GM21515 (cell line): ENCODE data around the gene PAIP2.
"Not testable (repeated sequence)": the region's sequence is repeated elsewhere in the genome, so short reads cannot be mapped to it uniquely, and the experiment has no call there.

ENCODE experiments used
- ATAC-seq: cut with Tn5 transposase; IDR thresholded peaks from one replicate; pipeline ENCODE4 v1.9.1; 2021; ENCODE audit not compliant: unreplicated experiment

PAIP2 gene

DNA sequence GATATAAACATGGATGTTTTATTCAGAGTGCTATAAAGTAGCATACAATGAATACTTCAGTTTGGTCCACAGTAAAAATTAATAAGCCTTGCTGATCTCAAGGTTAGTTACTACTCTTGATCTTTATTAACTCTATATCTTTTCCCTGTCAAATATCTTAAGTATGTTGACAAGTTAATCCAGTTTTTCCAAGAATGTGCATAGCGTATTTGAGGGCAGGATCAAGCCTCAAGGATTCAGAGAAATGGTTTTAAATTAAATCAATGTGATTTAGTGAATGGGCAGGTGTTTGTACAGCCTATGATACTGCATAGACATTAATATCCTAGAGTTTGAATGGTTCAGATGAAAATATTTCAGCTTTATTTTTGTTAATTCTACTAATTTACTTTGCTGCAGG is 27.4 kb upstream of the PAIP2 start:
- no peak for ATAC-seq

DNA sequence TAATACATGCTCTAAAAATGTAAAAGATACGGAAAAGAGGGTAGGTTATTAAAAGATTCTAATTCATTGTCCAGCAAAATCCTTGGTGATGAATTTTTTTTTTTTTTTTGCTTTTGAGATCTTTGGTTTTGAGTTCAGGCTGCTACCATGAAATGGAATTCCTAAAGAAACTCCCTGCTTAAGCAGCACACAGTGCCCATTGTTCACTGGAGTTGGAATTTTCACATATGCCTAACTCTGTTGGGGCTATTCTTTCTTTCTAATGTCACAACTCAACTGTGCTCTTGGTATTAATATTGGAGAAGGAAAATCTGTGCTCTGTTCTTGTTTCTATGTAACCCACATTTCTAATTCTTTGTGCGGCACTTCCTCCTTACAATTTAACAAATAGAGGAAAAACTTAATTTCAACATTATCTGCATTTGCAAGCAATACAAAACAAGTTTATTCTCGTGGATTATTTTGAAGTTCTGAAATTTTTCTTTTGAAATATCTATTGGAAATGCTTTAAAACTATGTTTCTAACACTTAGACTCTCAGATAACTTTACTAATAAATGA is 26.5 kb upstream of the PAIP2 start:
- ATAC-seq = no peak

DNA sequence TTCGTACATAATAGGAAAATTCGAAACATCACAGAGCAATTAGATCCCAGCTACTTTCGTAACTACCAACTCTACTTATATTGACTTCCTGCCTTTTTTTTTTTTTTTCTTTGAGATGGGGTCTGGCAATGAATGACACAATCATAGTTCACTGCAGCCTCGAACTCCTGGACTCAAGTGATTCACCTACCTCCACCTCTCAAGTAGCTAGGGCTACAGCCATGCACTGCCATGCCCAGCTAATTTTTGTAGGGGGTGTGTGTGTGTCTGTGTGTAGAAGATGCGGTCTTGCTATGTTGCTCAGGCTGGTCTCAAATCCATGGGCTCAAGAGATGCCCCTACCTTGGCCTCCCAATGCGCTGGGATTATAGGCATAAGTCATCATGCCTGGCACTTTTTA is 5.8 kb upstream of the PAIP2 start:
- ATAC-seq = no peak

DNA sequence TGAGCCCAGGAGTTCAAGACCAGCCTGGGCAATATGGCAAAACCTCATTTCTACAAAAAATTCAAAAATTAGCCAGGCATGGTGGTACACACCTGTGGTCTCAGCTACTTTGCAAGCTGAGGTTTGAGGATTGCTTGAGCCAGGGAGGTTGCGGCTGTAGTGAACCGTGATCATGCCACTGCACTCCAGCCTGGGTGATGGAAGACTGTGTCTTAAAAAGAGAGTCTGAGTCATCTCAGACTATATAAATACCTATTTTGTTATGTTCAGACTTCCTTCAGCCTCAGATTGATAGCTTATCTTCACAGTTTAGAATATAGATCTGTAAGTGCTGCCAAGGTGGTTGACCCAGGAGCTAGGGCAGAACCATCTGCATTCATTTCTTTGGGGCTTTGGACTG is 1.6 kb upstream of the PAIP2 start:
- no peak for ATAC-seq

DNA sequence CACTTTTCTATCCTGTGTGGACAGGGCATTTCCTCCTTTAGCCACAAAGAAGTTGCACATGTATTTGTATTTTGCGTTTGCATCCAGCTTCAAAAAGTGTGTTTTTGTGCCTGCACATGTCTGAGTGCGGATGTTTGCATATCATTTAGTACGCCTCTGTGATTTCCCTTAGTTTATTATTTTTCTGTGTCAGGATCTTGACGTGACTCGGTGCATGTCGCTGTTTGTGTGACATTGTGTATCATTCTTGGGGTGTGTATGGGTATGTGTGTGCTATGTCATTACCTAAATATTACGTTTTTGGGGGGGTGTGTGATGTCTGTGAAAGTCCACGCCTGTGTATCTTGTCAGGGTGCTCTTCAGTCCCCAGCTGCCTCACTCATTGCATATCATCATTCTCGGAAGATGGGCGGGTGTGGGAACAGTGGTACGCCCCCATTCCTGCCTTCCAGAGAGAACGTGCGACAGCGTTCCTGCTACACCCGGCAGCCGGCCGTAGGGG is 416 bp upstream of the PAIP2 start:
- ATAC-seq = no peak

DNA sequence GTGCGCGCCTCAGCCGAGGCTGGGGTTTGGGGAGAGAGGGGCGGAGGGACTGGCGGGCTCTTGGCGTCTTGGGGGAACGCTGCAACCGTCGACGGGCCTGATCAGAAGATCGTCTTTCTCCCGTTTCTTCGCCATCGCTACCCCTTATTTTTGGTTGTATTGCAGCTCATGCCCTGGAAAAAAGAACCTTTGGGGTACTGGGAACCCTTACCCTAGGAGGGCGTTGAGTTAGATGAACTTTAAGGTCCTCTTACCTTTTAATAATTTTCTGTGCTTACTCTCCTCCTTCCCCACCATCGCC is 719 bp downstream of the PAIP2 start:
- peak; percentile 50 for ATAC-seq

DNA sequence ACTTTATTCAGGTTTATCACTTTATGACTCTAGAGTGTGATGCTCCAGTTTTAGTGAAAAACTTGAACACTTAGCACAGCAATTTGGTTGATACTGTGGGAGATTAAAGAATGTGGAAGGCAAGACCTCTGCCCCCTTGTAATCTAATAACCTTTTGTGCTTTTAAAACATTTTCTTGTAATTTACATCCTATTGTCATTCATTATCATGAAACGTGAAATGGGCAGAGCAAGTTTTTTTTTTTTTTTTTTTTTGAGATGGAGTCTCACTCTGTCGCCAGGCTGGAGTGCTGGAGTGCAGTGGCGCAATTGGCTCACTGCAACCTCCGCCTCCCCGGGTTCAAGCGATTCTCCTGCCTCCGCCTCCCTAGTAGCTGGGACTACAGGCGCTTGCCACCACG is 1.8 kb downstream of the PAIP2 start:
- no peak for ATAC-seq

DNA sequence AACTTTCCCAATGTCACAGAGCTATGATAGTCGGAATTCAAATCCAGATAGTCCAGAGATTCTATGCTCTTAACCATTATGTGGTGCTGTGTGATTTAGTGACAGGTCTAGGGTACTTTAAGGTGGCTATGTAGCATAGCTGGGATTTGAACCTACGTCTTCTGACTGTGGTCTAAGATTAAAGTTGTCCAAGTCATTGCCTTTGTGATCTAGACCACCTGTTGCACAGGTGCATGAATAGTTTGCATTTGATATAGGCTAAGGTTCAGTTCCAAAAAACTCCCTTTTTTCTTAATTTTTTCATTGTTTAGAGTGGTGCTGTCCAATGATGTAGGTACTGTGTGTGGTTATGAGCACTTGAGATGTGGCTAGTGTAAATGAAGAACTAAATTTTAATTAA is 2.5 kb downstream of the PAIP2 start:
- no peak for ATAC-seq

DNA sequence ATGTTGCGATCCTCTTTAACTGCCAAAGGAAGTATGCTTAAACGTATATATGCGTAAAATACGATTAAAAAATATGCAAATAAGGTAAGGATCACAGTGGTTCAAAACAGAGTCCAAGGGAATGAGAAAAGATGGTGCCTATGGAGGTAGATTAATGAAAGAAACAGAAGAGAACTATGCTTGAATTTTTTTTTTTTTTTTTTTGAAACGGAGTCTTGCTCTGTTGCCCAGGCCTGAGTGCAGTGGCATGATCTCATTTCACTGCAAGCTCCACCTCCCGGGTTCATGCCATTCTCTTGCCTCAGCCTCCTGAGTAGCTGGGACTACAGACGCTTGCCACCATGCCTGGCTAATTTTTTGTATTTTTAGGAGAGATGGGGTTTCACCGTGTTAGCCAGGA is 3.8 kb downstream of the PAIP2 start:
- not testable (repeated sequence) for ATAC-seq

DNA sequence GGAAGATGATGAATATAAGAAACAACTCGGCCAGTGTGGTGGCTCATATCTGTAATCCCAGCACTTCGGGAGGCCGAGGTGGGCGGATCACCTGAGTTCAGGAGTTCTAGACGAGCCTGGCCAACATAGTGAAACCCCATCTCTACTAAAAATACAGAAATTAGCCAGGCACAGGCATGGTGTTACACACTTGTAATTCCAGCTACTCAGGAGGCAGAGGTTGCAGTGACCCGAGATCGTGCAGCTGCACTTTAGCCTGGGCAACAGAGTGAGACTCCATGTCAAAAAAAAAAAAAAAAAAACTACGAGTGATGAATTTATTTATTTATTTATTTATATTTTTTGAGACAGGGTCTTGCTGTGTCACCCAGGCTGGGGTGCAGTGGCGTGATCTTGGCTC is 6.2 kb downstream of the PAIP2 start:
- not testable (repeated sequence) for ATAC-seq

DNA sequence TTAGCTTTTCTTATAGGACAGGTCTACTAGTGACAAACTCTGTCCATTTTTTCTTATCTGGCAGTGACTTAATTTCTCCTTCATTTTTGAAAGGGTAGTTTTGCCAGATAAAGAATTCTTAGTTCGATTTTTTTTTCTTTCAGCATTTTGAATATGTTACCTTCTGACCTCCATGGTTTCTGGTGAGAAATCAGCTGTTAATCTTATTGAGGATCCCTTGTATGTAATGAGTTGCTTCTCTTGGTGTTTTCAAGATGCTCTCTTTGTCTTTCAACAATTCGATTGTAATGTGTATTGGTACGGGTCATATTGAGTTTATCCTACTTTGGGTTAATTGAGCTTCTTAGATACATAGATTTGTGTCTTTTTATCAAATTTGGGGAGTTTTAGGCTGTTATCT is 12.5 kb downstream of the PAIP2 start:
- ATAC-seq = no peak

DNA sequence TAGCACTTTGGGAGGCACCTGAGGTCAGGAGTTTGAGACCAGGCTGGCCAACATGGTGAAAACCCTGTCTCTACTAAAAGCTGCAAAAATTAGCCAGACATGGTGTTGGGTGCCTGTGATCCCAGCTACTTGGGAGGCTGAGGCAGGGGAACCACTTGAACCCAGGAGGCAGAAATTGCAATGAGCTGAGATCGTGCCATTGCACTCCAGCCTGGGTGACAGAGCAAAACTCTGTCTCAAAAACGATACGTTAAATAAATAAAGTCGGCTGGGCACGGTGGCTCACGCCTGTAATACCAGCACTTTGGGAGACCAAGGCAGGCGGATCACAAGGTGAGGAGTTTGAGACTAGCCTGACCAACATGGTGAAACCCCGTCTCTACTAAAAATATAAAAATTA is 14.2 kb downstream of the PAIP2 start:
- ATAC-seq = not testable (repeated sequence)

DNA sequence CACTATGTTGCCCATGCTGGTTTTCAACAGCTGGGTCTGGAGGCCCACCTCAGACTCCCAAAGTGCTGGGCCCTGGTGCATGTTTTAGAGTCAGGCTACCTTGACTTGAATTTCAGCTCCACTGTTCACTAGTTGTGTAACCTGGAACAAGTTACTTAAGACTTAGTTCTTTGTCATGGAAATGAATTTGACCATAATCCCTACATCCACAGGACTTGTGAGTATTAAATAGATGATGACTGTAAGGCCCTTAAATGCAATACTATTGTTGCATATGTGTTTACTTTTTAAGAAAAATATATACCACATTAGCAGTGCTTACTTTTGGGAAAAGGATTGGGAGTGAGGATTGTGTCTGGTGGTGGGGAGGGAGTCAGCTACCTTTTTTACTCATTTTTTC is 16.4 kb downstream of the PAIP2 start:
- ATAC-seq = no peak

DNA sequence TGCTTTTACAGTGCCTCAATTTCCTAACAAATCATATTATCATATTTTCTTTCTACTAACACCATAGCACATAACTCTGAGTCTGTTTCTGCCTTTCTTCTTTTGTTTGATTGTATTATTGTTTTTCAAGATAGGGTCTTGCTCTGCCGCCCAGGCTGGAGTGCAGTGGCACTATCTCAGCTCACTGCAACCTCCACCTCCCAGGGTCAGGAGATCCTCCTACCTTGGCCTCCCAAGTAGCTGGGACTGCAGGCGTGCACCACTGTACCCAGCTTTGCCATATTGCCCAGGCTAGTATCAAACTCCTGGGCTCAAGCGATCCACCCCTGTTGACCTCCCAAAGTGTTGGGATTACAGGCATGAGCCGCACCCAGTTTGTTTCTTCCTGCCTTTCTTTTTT is 18.7 kb downstream of the PAIP2 start:
- no peak for ATAC-seq

DNA sequence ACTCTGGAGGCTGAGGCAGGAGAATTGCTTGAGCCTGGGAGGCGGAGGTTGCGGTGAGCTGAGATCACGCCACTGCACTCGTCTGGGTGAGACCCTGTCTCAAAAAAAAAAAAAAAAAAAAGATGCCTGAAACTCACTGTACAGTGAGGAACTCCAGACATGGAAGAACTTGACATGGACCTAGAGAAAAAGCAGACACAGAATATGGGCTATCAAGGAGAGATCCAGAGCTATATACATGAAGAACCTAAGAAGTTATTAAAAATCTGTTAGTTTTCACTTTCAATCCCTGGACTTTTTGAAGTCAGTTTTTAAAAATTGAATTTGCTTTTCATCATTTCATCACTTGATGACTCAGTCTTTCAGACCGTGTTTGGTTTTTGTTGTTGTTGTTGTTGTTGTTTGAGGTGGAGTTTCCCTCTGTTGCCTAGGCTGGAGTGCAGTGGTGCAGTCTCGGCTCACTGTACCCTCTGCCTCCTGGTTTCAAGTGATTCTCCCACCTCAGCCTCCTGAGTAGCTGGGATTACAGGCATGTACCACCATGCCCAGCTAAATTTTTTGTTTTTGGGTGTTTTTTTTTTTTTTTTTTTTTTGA is 20.3 kb downstream of the PAIP2 start:
- no peak for ATAC-seq

DNA sequence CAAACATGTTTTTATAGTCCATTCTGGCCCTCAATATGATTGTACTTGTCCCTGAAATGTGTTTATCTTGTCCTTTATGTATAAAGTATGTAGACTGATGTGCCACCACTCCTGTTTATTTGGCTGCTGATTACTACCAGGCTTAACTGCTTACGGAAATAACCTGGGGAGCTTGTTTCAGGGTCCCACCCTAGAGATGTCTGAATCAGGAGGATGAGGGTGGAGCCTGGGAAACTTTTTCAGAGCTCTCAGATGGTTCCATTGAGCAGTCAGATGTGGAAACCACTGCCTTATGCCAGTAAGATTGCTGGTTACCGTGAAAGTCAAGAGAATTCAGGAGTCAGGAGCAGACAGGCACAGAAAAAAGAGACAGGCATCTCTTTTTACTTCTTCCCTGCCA is 22.3 kb downstream of the PAIP2 start:
- ATAC-seq = no peak

DNA sequence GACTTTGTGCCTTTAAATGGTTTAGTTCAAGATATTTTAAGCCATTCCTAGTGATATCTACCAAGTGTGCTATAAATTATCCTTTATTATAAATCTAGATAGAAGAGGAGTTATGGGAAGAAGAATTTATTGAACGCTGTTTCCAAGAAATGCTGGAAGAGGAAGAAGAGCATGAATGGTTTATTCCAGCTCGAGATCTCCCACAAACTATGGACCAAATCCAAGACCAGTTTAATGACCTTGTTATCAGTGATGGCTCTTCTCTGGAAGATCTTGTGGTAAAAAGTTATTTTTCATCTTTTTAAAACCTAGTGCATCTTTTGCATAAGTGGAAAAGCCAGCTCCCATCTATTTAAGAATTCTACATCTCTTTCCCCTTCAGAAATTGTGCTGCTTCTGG is 22.8 kb downstream of the PAIP2 start:
- no peak for ATAC-seq

DNA sequence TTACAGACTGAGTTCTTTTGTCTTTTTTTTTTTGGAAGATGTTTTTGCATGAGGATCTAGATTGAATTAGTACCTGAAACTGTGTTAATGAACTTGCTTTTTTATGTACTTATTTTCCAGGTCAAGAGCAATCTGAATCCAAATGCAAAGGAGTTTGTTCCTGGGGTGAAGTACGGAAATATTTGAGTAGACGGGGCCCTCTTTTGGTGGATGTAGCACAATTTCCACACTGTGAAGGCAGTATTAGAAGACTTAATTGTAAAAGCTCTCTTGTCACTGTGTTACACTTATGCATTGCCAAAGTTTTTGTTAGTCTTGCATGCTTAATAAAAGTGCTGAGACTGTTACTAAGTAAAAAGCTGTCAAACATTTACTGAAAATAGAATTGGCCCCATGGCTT is 27.0 kb downstream of the PAIP2 start:
- no peak for ATAC-seq

DNA sequence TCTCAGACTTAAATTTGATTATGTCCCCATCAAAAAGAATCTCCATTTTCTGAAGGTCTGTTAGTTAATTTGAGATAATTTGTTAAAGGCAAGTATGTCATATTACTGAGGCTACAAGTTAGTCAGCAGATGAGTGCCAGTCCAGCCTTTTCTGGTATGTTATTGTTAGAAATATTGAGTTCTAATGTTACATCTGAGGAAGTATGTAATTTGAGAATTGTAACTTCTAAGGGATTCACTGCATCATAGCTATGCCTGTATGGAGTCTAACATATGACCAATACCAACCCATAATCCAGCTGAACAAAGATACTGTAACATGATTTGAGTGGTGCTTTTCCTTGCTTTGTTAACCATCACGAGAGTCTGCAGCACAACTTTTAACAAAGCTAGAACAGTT is 27.5 kb downstream of the PAIP2 start:
- no peak for ATAC-seq

DNA sequence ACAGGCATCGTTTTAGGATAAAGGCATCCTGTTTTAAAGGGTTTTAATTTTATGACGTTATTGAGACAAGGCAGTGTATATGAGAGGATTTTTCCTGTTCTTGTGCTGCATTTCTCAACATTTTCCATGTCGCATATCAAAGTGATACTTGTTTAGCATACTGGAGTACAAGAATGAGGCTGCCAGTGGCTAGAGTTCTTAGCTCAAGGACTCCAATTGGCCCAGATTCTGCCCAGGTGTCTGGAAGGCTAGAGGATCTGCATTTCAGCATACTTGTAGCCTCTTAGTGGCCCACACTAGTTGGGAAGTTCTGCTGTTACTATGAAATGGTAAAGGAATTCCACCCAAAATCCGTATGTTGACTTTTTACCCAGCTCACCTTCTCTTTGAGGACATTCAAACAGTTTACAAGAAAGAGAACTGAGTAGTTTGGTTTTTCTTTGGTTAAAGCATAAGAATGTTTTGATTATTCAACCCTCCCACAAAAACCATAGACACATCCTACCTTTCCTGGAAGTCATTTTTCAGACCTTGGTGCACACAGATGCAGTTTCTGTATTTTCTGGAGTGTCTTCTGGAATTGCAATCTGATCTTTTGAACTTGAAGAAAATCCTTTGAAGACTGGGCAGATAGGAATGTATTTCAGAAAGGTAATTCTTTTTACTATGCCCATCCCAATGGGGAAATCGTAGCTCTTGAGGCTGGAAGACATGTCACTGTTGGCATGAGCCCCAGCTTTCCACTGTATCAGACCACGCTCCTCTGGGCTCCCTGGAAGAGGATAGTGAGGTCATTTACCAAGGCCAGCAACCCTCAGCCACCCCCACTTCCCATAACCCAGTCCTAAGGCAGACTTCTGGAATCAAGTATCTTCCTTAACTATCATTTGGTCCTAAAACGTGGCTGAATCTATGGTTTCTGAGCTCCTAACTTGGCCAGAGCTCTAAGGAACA is 30.1 kb downstream of the PAIP2 start:
- ATAC-seq = no peak

DNA sequence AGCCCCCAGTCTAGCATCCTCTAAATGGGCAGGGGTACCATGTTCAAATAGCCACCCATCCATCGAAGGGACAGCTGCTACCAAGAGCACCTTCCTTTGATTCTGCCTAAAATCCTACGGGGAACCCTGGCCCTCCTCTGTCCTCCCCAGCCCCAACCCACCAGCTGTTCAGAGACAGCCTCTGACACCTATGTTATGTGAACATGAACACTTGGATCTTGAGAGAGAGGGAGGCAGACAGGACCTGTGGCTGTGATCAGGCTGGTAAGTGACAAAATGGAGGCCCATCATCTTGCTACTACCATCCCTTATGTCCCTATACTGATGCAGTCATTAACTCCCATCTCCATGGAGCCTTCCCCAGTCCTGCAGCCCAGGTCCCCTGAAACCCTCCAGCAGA is 33.3 kb downstream of the PAIP2 start:
- ATAC-seq = no peak

DNA sequence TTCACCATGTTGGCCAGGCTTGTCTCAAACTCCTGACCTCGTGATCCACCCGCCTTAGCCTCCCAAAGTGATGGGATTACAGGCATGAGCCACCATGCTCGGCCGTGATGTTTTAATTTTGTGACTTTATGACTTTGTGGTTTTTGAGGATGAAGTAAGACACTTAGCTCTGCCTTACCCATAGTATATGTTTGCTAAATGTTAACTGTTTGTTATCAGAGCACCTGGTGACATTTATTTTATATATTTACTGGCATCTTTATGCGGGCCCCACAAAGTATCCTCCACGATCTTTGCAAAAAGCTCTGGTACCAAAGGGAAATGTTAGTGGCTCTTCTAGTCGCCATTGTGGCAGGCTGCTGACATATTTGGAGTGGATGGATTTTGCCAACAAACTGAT is 34.7 kb downstream of the PAIP2 start:
- no peak for ATAC-seq
